Mesothelial cell of epicardium (in vitro differentiated cells): ENCODE measurements around the gene GEMIN7. TPM values are rescaled to one million over a fixed set of nuclear protein-coding genes. Genes with fewer than 3 reads are reported as not detected.

ENCODE experiments used
- DNase-seq, 2 experiments: peaks; one replicate each; pipeline ENCODE4 v3.0.0; 2021; ENCODE audit warnings: low spot score in 2 of 2; ENCODE audit not compliant: unreplicated experiment in 2 of 2
- H3K27ac Mint-ChIP-seq: 2 replicates; pipeline ENCODE4 v1.8.0; 2021; ENCODE audit warnings: mixed read lengths
- H3K27me3 Mint-ChIP-seq: 2 replicates; pipeline ENCODE4 v1.8.0; 2021; ENCODE audit warnings: low read depth, mixed read lengths
- H3K36me3 Mint-ChIP-seq: 2 replicates; pipeline ENCODE4 v1.8.0; 2021; ENCODE audit warnings: mixed read lengths
- H3K4me1 Mint-ChIP-seq: 2 replicates; pipeline ENCODE4 v1.8.0; 2021; ENCODE audit warnings: mixed read lengths
- H3K4me3 Mint-ChIP-seq: 2 replicates; pipeline ENCODE4 v1.8.0; 2021; ENCODE audit warnings: mild to moderate bottlenecking, moderate library complexity, mixed read lengths
- H3K9me3 Mint-ChIP-seq: 2 replicates; pipeline ENCODE4 v1.8.0; 2021; ENCODE audit warnings: mixed read lengths
- CTCF ChIP-seq: fragments of 200-600 bp; sonication (generic); IDR thresholded peaks from one replicate; pipeline ENCODE4 v1.5.0; 2021; ENCODE audit warnings: antibody characterized with exemption; ENCODE audit not compliant: unreplicated experiment
- total RNA-seq: library from RNA; stranded (reverse); gene quantifications from 3 replicates; pipeline ENCODE4 v1.2.1, GENCODE V29; 2021

Gene GEMIN7
- total RNA-seq, 1 donor from 2014 or later = 27.5 TPM

- no peaks in the 10 kb centered on the region for H3K9me3 Mint-ChIP-seq
- H3K4me3 Mint-ChIP-seq = peak overlapping the region; percentile 43
- no peak for DNase-seq
- H3K36me3 Mint-ChIP-seq = peaks cover 5% of the 10 kb centered on the region
- no peak for TF ChIP-seq CTCF
- peaks cover 22% of the 10 kb centered on the region for H3K27me3 Mint-ChIP-seq
- H3K4me1 Mint-ChIP-seq = peaks cover 20% of the 10 kb centered on the region
- H3K27ac Mint-ChIP-seq = no peak overlapping the region
Measured at GRCh38 chr19:45076851-45077730, 2.0 kb upstream of the GEMIN7 start.

GRCh38 chr19:45078390-45079062 lies 534 bp upstream of the GEMIN7 start:
- no peaks in the 10 kb centered on the region for H3K9me3 Mint-ChIP-seq
- H3K27ac Mint-ChIP-seq = no peak overlapping the region
- H3K27me3 Mint-ChIP-seq = peaks cover 22% of the 10 kb centered on the region
- H3K4me3 Mint-ChIP-seq = peak overlapping the region; percentile 99
- DNase-seq = no peak
- TF ChIP-seq CTCF = no peak
- peaks cover 20% of the 10 kb centered on the region for H3K4me1 Mint-ChIP-seq
- peaks cover 8% of the 10 kb centered on the region for H3K36me3 Mint-ChIP-seq

GRCh38 chr19:45079911-45080370 lies 881 bp downstream of the GEMIN7 start:
- Mint-ChIP-seq H3K27ac (peak overlapping the region; percentile 94), H3K36me3 (peaks cover 8% of the 10 kb centered on the region), H3K4me3 (peak overlapping the region; percentile 99), H3K27me3 (peaks cover 18% of the 10 kb centered on the region), H3K9me3 (no peaks in the 10 kb centered on the region), H3K4me1 (peaks cover 20% of the 10 kb centered on the region)
- DNase-seq = no peak
- no peak for TF ChIP-seq CTCF

GRCh38 chr19:45082170-45082569 lies 3.1 kb downstream of the GEMIN7 start:
- peak overlapping the region; percentile 9 for H3K4me3 Mint-ChIP-seq
- H3K36me3 Mint-ChIP-seq = peaks cover 8% of the 10 kb centered on the region
- peaks cover 14% of the 10 kb centered on the region for H3K4me1 Mint-ChIP-seq
- no peak for TF ChIP-seq CTCF
- no peaks in the 10 kb centered on the region for H3K9me3 Mint-ChIP-seq
- H3K27ac Mint-ChIP-seq = no peak overlapping the region
- no peak for DNase-seq
- H3K27me3 Mint-ChIP-seq = peaks cover 3% of the 10 kb centered on the region

GRCh38 chr19:45086480-45086879 lies 7.4 kb downstream of the GEMIN7 start:
- H3K36me3 Mint-ChIP-seq = peaks cover 18% of the 10 kb centered on the region
- H3K27ac Mint-ChIP-seq = no peak overlapping the region

More at GRCh38 chr19:45086480-45086879, 7.4 kb downstream of the GEMIN7 start:
- Mint-ChIP-seq H3K4me1 (peaks cover 8% of the 10 kb centered on the region), H3K9me3 (no peaks in the 10 kb centered on the region), H3K4me3 (no peak overlapping the region), H3K27me3 (no peaks in the 10 kb centered on the region)
- DNase-seq = no peak
- TF ChIP-seq CTCF = no peak
